GM18507 (cell line): ENCODE results near the gene INPP4B.
"Not testable (repeated sequence)": the region's sequence is repeated elsewhere in the genome, so short reads cannot be mapped to it uniquely, and the experiment has no call there.

Experiments used
- DNase-seq: peaks from one replicate; pipeline ENCODE4 v3.0.0; 2011; ENCODE audit warnings: low read depth; ENCODE audit not compliant: insufficient read length; ENCODE audit errors: extremely low spot score
- FAIRE-seq: peaks from 2 replicates; lab custom pipeline; 2011; peaks lifted over from hg19 to GRCh38; lab: Jason Lieb, UNC

INPP4B gene

GRCh38 chr4:142405695-142406498 lies 440.2 kb downstream of the INPP4B start:
- DNase-seq: no peak
- FAIRE-seq: peak; percentile 67

GRCh38 chr4:142405021-142405694 lies 440.9 kb downstream of the INPP4B start:
- FAIRE-seq (peak; percentile 78), DNase-seq (no peak)

DNA sequence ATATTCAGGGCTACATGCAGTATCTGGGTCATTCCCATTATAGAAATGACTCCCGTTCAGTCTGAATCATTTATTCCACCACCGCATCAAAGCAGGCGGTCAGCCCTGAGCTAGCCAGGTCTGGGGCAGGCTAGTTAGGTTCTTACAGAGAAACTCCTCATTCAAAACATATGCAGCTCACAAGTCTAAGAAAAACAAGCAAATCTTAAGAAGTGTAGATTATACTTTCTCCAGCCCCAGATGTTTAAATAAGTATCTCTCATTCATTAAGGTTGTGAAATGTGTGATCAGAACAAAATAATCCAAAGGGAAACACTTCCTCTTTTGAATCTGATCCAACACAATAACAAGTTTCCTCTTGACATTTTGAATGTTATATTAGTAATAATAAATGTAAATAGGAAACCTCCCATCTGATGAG lies 441.9 kb downstream of the INPP4B start:
- FAIRE-seq (no peak), DNase-seq (no peak)

GRCh38 chr4:142402900-142403299 lies 443.2 kb downstream of the INPP4B start:
- DNase-seq (no peak), FAIRE-seq (no peak)

DNA sequence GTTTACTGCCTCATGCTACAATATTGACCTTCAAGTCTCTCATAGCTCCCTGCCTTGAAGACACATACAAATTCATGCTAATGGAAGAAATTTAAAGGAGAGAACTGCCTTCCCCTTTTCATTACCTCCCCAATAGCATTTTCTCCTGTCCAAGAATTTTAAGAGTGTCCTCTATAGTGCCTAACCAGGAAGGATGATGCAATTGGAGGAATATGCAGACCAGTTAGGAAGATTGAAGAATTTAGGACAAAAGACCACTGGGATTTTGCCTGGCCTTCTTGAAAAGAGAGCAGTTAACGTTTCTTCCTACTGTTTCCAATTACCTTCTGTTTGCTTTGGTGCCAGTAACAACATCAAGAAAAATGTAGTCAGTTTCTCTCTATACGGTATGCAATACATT lies 443.9 kb downstream of the INPP4B start:
- FAIRE-seq: no peak

GRCh38 chr4:142397364-142397991 lies 448.6 kb downstream of the INPP4B start:
- not testable (repeated sequence) for DNase-seq, FAIRE-seq

More for the DNA sequence above, 443.9 kb downstream of the INPP4B start:
- no peak for DNase-seq

GRCh38 chr4:142396279-142396678 lies 449.8 kb downstream of the INPP4B start:
- no peak for FAIRE-seq
- DNase-seq: no peak

- FAIRE-seq: no peak
- no peak for DNase-seq
These were observed 453.0 kb downstream of the INPP4B start for GRCh38 chr4:142393127-142393526.

DNA sequence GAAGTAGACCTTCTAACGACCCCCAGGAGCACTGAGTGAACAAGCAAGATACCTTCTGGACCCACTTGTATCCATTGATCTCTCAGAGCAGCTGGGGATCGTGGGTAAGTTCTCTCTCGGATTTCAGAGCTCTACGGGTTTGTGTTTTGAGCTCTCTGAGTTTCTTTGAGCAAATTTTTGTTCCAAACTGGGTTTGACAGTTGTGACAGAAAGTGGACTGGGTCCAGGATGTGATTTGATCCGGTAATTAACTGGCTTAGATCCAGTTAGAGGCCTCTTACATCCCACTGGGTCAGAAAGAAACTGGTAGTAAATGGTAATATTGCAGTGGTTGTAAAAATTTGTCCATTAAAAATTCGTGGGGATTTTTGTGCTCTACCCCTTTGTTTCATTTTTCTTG lies 459.2 kb downstream of the INPP4B start:
- no peak for FAIRE-seq
- DNase-seq: no peak

GRCh38 chr4:142386449-142386848 lies 459.7 kb downstream of the INPP4B start:
- DNase-seq (no peak), FAIRE-seq (no peak)

DNA sequence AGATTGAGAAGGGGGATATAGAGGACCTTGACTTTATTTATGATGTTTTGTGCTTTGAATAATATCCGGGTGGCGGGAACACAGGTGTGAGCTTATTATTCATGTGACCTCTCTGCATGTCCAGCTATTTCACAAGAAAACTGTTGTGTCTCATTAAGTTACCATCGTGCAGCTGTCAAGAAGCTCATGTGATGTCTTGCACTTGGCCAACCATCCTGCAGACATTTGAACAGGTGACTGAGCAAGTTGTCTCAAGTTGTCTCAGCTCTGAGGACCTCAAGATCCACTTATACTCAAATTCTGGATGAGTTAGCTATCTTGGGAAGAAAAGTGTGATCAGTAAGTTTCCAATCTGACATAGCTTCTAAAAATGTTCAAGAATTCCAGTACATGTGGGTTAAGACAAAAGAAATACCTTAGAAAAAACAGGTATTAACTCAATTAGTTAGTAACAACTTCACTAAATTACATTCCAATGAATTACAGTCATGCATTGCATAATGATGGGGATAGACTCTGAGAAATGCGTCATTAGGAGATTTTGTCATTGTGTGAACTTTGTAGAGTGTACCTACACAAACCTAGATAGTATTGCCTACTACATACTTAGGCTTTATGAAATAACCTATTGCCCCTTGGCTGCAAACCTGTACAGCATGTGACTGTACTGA lies 462.2 kb downstream of the INPP4B start:
- DNase-seq: no peak
- FAIRE-seq: no peak

GRCh38 chr4:142383354-142383753 lies 462.7 kb downstream of the INPP4B start:
- DNase-seq (no peak), FAIRE-seq (no peak)

- FAIRE-seq: no peak
- DNase-seq: no peak
These were observed 466.0 kb downstream of the INPP4B start for GRCh38 chr4:142380052-142380602.

DNA sequence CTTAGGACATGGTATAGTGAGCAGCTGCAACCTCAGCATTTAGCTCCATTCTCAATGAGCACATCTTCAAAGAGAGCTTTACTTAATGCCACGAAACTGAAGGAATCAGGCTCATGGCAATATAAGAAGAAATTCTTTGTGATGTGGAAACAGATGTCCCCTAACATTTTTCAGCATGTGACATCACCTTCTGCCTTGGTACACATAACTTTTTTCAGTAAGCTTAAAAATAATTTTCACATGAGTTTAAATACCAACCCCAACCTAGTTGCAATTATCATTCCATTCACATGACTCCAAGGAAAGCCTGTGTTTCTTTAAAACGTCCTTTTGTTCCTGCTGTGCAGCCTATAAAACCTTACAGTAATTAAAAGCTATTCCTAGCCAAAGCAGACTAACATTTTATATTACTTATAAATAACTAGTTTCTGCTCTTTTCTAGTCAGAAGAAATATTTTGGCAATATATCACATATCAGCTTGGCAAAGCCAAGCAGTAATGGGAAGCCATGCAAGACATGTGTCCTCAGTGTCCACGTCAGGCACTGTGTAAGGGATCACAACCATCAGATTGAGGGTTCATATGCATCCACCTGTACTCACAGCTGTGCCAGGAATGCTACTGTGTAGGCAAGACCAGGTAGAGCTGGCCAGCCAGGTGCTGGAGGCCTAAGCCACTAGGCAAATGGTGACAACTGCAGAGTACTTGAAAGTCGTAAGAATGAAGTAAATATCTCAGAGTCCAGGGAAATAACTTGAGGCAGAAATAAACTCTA lies 466.6 kb downstream of the INPP4B start:
- DNase-seq: no peak
- FAIRE-seq: no peak

DNA sequence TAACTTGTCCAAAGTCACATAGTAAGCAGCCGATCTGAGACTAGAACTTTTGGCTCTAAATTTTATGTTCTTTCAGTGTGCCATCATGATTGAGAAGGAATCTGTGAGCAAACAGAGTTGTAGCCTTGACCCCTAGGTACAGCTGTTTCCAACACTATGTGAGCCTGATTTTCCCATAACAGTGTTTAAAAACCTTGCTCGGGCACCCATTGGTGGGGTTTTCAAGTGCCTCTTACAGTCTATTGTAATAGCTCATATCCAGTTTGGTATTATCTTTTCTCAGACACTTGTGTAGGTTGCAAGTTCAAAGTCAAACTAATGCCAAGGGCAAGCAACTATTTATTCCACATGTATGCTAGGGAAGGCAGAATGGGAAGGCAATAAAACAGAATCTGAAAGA lies 467.9 kb downstream of the INPP4B start:
- no peak for DNase-seq
- FAIRE-seq: no peak

GRCh38 chr4:142377342-142378091 lies 468.6 kb downstream of the INPP4B start:
- FAIRE-seq (no peak), DNase-seq (no peak)

GRCh38 chr4:142376204-142376603 lies 469.9 kb downstream of the INPP4B start:
- DNase-seq: no peak

DNA sequence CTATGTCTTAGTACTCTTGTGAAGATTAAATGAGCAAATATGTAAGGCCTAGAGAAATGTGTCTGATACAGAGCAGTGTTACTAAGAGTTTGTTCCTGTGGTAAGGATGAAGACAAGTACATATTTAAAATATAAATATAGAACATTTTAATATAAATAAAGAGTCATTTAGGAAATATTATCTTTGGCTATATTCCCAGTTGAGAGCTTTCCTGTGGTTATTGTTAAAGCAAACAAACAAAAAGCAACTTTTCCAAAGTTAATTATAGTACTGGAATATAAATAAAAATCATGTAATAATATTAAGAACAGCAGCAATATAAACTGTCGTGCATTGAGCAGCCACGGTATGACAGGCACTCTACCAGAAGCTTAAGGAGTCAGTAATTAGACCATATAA lies 472.5 kb downstream of the INPP4B start:
- DNase-seq (no peak), FAIRE-seq (no peak)

More at GRCh38 chr4:142376204-142376603, 469.9 kb downstream of the INPP4B start:
- FAIRE-seq: no peak
